Mesodermal cell (in vitro differentiated cells): ENCODE data around the gene PIK3CB.
"Not testable (repeated sequence)": the region's sequence is repeated elsewhere in the genome, so short reads cannot be mapped to it uniquely, and the experiment has no call there.

ENCODE experiments used
- H3K27ac ChIP-seq: 2 replicates; pipeline ENCODE4 v1.7.0; 2013; ENCODE audit warnings: mild to moderate bottlenecking, low read depth, low read length, moderate library complexity; ENCODE audit not compliant: severe bottlenecking
- H3K36me3 ChIP-seq: 2 replicates; pipeline ENCODE4 v1.7.1; 2013; ENCODE audit warnings: mild to moderate bottlenecking, low read length, moderate library complexity; ENCODE audit not compliant: control insufficient read depth, insufficient read depth
- H3K4me1 ChIP-seq: one replicate; pipeline ENCODE4 v1.7.1; 2013; ENCODE audit warnings: mild to moderate bottlenecking, low read length; ENCODE audit not compliant: insufficient read depth, control insufficient read depth, poor library complexity, severe bottlenecking
- H3K4me3 ChIP-seq: 2 replicates; pipeline ENCODE4 v1.7.0; 2013; ENCODE audit warnings: low read length, control low read depth, mild to moderate bottlenecking; ENCODE audit not compliant: insufficient read depth, poor library complexity, severe bottlenecking; ENCODE audit errors: extremely low read depth
- H3K9me3 ChIP-seq: 2 replicates; pipeline ENCODE4 v1.7.1; 2013; ENCODE audit warnings: mild to moderate bottlenecking, low read length, moderate library complexity; ENCODE audit not compliant: control insufficient read depth
- WGBS, 2 experiments: methylation state at CpG; one replicate each; pipeline ENCODE4 v1.1.5; 2013; ENCODE audit warnings: missing lambda C conversion rate in 2 of 2; ENCODE audit not compliant: insufficient coverage in 2 of 2; 5-methylcytosine and 5-hydroxymethylcytosine counted together

Gene PIK3CB

GRCh38 chr3:138863776-138864113 lies 29.0 kb upstream of the PIK3CB start:
- H3K27ac ChIP-seq: no peak overlapping the region
- H3K4me3 ChIP-seq: no peak overlapping the region
- 86 to 89% methylated on average over 4 of the region's 4 CpGs for WGBS, 2 experiments

DNA sequence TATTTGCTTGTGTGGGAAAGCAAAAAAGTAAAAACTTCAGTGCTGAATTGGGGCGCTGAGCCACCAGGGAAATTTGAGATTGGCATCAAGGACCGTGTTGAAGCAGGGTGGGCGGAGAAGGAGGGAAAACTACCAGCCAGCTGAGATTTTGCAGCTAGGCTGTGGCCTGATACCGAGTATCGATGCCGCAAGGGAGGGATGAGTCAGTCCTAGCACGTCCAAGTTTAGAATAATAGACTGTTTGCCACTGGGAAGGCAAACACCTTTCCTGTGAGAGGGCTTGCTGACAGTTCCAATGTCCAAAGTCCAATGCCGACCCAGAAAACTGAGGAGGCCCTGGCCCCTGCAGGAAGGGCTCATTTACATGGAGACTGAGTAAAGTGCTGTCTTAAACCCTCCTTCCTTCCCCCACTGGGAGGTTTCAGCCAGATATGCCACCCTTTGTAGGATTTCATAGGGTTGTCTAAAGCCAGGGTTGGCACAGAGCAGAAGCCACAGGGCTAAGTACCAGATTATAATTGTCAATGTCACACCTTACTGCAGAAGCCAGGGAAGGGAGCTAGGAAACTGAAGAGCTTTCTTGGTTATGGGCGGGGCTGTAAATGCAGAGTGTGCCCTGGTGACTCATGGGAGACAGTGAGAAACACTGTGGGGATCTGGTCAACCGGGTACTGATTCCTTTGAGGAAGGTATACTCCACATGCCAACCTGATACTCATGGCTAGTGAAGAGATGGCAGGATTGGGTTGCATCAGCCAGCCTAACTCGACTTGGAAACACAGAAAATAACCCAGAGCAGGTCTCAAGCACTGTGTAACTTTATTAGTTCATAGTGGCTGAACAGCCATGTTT lies 28.4 kb upstream of the PIK3CB start:
- Histone ChIP-seq H3K4me1 (peaks cover 18% of the 10 kb centered on the region), H3K36me3 (no peaks in the 10 kb centered on the region), H3K4me3 (no peak overlapping the region), H3K9me3 (no peaks in the 10 kb centered on the region), H3K27ac (peak overlapping the region; percentile 38)
- whole genome bisulfite sequencing, 2 experiments: 18 to 22% methylated on average over 9 to 11 of the region's 11 CpGs

More at GRCh38 chr3:138863776-138864113, 29.0 kb upstream of the PIK3CB start:
- Histone ChIP-seq H3K9me3 (no peaks in the 10 kb centered on the region), H3K4me1 (peaks cover 18% of the 10 kb centered on the region), H3K36me3 (no peaks in the 10 kb centered on the region)

DNA sequence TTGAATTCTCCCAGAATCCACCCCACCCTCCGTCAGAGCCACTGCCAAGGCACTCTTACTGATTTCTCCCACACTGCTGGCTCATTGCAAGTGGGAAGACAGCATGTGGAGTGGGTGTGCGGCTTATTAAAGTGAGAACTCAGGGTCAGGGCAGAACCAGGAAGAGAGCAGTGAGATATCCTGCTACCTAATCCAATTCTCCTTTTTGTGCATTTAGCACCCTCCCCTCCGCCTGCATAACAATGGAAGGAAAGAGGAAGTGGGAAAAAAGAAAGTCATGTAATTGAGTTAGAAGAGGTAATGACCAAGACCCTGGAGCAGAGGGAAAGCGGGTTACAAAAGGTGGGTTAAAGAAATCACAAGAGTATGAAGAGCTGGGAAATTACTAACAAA lies 27.8 kb upstream of the PIK3CB start:
- Histone ChIP-seq H3K27ac (peak overlapping the region; percentile 38), H3K4me3 (no peak overlapping the region), H3K4me1 (peaks cover 18% of the 10 kb centered on the region), H3K9me3 (no peaks in the 10 kb centered on the region), H3K36me3 (no peaks in the 10 kb centered on the region)
- 18 to 27% methylated on average over 1 of the region's 4 CpGs for WGBS, 2 experiments

DNA sequence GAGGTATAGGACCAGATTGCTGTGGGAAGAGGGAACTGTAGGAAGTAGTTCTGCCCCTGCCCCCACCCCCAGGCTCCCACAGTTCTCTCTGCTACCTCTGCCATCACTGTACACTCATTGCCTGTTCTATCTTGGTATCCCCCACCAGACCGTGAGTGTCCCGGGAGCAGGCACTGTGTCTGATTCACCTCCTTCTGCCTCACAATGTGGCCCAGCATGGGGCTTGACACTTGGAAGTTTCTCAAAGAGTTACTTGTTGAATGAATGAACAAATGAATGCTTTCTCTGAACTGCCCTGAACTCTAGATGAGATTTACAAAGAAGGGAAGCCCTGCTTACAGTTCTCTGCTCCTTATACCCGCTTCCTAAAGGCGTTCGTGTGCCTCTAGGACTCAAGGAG lies 27.1 kb upstream of the PIK3CB start:
- Histone ChIP-seq H3K4me3 (no peak overlapping the region), H3K27ac (peak overlapping the region; percentile 37)

GRCh38 chr3:138856799-138857198 lies 22.1 kb upstream of the PIK3CB start:
- H3K9me3 ChIP-seq: no peaks in the 10 kb centered on the region
- no peaks in the 10 kb centered on the region for H3K36me3 ChIP-seq
- no CpG with 5 or more reads among the region's 3 CpGs for WGBS, 2 experiments
- no peak overlapping the region for H3K27ac ChIP-seq
- H3K4me3 ChIP-seq: no peak overlapping the region
- H3K4me1 ChIP-seq: peaks cover 2% of the 10 kb centered on the region

More for the DNA sequence above, 27.1 kb upstream of the PIK3CB start:
- WGBS, 2 experiments: 19 to 27% methylated on average over 3 to 5 of the region's 5 CpGs
- peaks cover 18% of the 10 kb centered on the region for H3K4me1 ChIP-seq
- H3K36me3 ChIP-seq: no peaks in the 10 kb centered on the region
- no peaks in the 10 kb centered on the region for H3K9me3 ChIP-seq

DNA sequence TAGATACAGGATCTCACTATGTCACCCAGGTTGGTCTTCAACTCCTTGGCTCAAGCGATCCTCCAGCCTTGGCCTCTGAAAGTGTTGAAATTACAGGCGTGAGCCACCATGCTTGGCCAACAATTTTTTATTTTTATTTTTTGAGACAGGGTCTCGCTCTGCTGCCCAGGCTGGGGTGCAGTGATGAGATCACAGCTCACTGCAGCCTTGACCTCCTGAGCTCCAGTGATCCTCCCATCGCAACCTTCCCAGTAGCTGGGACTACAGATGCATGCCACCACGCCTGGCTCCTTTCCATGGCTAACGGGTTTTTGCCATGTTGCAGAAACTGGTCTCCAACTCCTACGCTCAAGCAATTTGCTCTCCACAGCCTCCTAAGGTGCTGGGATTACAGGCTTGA lies 20.2 kb upstream of the PIK3CB start:
- WGBS, 2 experiments: 88 to 94% methylated on average over 6 to 7 of the region's 7 CpGs
- Histone ChIP-seq H3K36me3 (no peaks in the 10 kb centered on the region), H3K27ac (no peak overlapping the region)

GRCh38 chr3:138854204-138854603 lies 19.5 kb upstream of the PIK3CB start:
- 100% methylated on average over 2 of the region's 3 CpGs for WGBS, 2 experiments
- no peak overlapping the region for H3K27ac ChIP-seq
- H3K4me3 ChIP-seq: no peak overlapping the region
- no peaks in the 10 kb centered on the region for H3K36me3 ChIP-seq
- no peaks in the 10 kb centered on the region for H3K9me3 ChIP-seq
- H3K4me1 ChIP-seq: no peaks in the 10 kb centered on the region

More for the DNA sequence above, 20.2 kb upstream of the PIK3CB start:
- H3K9me3 ChIP-seq: no peaks in the 10 kb centered on the region
- H3K4me3 ChIP-seq: no peak overlapping the region
- no peaks in the 10 kb centered on the region for H3K4me1 ChIP-seq

DNA sequence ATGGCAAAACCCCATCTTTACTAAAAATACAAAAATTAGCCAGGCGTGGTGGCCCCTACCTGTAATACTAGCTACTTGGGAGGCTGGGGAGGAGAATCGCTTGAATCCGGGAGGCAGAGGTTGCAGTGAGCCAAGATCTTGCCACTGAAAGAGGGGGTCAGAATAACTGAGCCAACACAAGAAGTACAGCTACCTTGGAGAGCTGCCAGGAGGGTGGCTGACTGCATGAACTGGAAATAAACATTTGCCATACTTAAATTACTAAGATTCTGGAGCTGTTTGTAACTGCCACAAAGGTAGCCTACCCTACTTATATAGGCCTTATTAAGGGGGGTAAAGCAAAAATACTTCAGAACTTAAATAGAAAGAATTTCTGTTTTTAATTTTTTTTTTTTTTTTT lies 15.4 kb upstream of the PIK3CB start:
- no peaks in the 10 kb centered on the region for H3K36me3 ChIP-seq

GRCh38 chr3:138849222-138849940 lies 14.7 kb upstream of the PIK3CB start:
- no peak overlapping the region for H3K4me3 ChIP-seq
- 74 to 90% methylated on average over 2 of the region's 2 CpGs for WGBS, 2 experiments
- no peaks in the 10 kb centered on the region for H3K36me3 ChIP-seq
- H3K9me3 ChIP-seq: peaks cover 7% of the 10 kb centered on the region
- H3K27ac ChIP-seq: no peak overlapping the region
- H3K4me1 ChIP-seq: no peaks in the 10 kb centered on the region

More for the DNA sequence above, 15.4 kb upstream of the PIK3CB start:
- WGBS, 2 experiments: 85 to 93% methylated on average over 2 of the region's 3 CpGs
- Histone ChIP-seq H3K9me3 (peaks cover 7% of the 10 kb centered on the region), H3K4me3 (no peak overlapping the region), H3K27ac (no peak overlapping the region), H3K4me1 (no peaks in the 10 kb centered on the region)

- WGBS, 2 experiments: 90 to 93% methylated on average over 3 to 4 of the region's 4 CpGs
- Histone ChIP-seq H3K4me1 (no peaks in the 10 kb centered on the region), H3K4me3 (no peak overlapping the region), H3K27ac (no peak overlapping the region), H3K36me3 (no peaks in the 10 kb centered on the region), H3K9me3 (peaks cover 7% of the 10 kb centered on the region)
These were observed 14.0 kb upstream of the PIK3CB start for GRCh38 chr3:138848696-138849095.

DNA sequence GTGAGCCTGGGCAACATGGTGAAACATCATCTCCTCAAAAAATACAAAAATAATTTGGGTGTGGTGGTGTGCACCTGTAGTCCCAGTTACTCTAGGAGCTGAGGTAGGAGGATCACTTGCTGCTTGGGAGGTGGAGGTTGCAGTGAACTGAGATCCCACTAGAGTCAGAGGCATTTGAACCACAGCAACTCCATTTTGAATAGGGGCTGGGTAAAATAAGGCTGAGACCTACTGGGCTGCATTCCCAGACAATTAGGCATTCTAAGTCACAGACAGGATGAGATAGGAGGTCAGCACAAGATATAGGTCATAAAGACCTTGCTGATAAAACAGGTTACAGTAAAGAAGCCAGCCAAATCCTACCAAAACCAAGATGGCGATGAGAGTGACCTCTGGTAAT lies 12.1 kb upstream of the PIK3CB start:
- not testable (repeated sequence) for H3K9me3 ChIP-seq

More for the DNA sequence above, 12.1 kb upstream of the PIK3CB start:
- not testable (repeated sequence) for H3K4me1 ChIP-seq, H3K36me3 ChIP-seq, H3K4me3 ChIP-seq, H3K27ac ChIP-seq
- 100% methylated on average over 1 of the region's 1 CpG; no CpG with 5 or more reads in 1 of the 2 experiments for WGBS, 2 experiments
